Nephron (organoid): ENCODE results near the gene CREG1.

ENCODE experiments used
- H3K27ac Mint-ChIP-seq, 3 experiments: 2 replicates each; pipeline ENCODE4 v1.8.0; 2020; ENCODE audit warnings: mixed read lengths in 3 of 3, mild to moderate bottlenecking in 2 of 3, moderate library complexity in 1 of 3
- H3K27me3 Mint-ChIP-seq: 2 replicates; pipeline ENCODE4 v1.8.0; 2021; ENCODE audit warnings: low read depth, mild to moderate bottlenecking, moderate library complexity, mixed read lengths
- H3K36me3 Mint-ChIP-seq: 2 replicates; pipeline ENCODE4 v1.8.0; 2020; ENCODE audit warnings: low read depth, mixed read lengths
- H3K4me1 Mint-ChIP-seq: 2 replicates; pipeline ENCODE4 v1.8.0; 2020; ENCODE audit warnings: mixed read lengths
- H3K4me3 Mint-ChIP-seq, 3 experiments: 2 replicates each; pipeline ENCODE4 v1.8.0; 2020; ENCODE audit warnings: mild to moderate bottlenecking in 3 of 3, mixed read lengths in 3 of 3, moderate library complexity in 2 of 3
- H3K9me3 Mint-ChIP-seq: 2 replicates; pipeline ENCODE4 v1.8.0; 2020; ENCODE audit warnings: mixed read lengths
- TF ChIP-seq, protein P1 (sequence below), 3 experiments: fragments of 200-600 bp; sonication (generic); IDR thresholded peaks; one replicate each; pipeline ENCODE4 v1.5.0; 2021; ENCODE audit warnings: antibody characterized with exemption in 3 of 3; ENCODE audit not compliant: unreplicated experiment in 3 of 3

The CREG1 gene

GRCh38 chr1:167593860-167594259, 40.3 kb upstream of the CREG1 start:
- Mint-ChIP-seq H3K4me3 (no peak overlapping the region), H3K27me3 (peaks cover 12% of the 10 kb centered on the region), H3K36me3 (peaks cover under 1% of the 10 kb centered on the region), H3K27ac (no peak overlapping the region), H3K9me3 (peaks cover 2% of the 10 kb centered on the region), H3K4me1 (no peaks in the 10 kb centered on the region)
- TF ChIP-seq, protein P1, sequence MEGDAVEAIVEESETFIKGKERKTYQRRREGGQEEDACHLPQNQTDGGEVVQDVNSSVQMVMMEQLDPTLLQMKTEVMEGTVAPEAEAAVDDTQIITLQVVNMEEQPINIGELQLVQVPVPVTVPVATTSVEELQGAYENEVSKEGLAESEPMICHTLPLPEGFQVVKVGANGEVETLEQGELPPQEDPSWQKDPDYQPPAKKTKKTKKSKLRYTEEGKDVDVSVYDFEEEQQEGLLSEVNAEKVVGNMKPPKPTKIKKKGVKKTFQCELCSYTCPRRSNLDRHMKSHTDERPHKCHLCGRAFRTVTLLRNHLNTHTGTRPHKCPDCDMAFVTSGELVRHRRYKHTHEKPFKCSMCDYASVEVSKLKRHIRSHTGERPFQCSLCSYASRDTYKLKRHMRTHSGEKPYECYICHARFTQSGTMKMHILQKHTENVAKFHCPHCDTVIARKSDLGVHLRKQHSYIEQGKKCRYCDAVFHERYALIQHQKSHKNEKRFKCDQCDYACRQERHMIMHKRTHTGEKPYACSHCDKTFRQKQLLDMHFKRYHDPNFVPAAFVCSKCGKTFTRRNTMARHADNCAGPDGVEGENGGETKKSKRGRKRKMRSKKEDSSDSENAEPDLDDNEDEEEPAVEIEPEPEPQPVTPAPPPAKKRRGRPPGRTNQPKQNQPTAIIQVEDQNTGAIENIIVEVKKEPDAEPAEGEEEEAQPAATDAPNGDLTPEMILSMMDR (IDR thresholded peaks at IDR 0.05; ENCODE audit: unreplicated experiment in 3 of 3), result no peak

DNA sequence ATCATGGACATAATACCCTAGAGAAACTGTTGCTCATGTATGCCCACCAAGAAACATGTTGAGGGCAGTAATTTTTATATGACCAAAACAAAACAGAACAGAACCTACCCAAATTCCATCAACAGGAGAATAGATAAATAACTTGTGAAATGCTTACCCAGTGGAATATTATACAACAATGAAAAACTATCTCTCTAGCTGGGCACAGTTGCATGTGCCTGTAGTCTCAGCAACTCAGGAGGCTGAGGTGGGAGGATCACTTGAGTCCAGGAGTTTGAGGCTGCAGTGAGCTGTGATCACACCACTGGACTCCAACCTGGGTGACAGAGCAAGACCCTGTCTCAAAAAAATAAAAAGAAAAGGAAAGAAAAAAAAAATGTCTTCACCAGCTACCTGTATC, 38.9 kb upstream of the CREG1 start:
- H3K27me3 Mint-ChIP-seq, result peaks cover 14% of the 10 kb centered on the region

GRCh38 chr1:167588361-167588760, 34.8 kb upstream of the CREG1 start:
- peaks cover 14% of the 10 kb centered on the region for H3K4me1 Mint-ChIP-seq
- H3K4me3 Mint-ChIP-seq, result no peak overlapping the region
- peaks cover 21% of the 10 kb centered on the region for H3K27me3 Mint-ChIP-seq
- TF ChIP-seq, protein P1 (IDR thresholded peaks at IDR 0.05; ENCODE audit: unreplicated experiment in 3 of 3), result no peak
- no peaks in the 10 kb centered on the region for H3K36me3 Mint-ChIP-seq
- H3K9me3 Mint-ChIP-seq, result peaks cover 3% of the 10 kb centered on the region
- H3K27ac Mint-ChIP-seq, result no peak overlapping the region

More for the DNA sequence above, 38.9 kb upstream of the CREG1 start:
- H3K36me3 Mint-ChIP-seq, result no peaks in the 10 kb centered on the region
- peaks cover 6% of the 10 kb centered on the region for H3K9me3 Mint-ChIP-seq
- no peaks in the 10 kb centered on the region for H3K4me1 Mint-ChIP-seq
- no peak overlapping the region for H3K4me3 Mint-ChIP-seq
- TF ChIP-seq, protein P1 (IDR thresholded peaks at IDR 0.05; ENCODE audit: unreplicated experiment in 3 of 3), result no peak
- no peak overlapping the region for H3K27ac Mint-ChIP-seq

DNA sequence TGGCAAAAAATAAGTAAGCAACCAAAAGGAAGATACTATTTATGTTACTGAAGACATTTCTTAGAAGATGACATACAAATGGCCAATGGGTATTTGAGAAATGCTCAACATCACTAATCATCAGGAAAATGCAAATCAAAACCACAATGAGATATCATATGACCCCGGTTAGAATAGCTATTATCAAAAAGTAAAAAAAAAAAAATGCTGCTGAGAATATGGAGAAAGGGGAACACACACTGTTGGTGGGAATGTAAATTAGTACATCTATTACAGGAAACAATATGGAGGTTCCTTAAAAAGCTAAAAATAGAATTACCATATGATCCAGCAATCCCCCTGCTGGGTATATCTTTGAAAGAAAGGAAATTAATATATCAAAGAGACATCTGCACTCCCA, 34.3 kb upstream of the CREG1 start:
- Mint-ChIP-seq H3K9me3 (peaks cover 3% of the 10 kb centered on the region), H3K27ac (no peak overlapping the region), H3K27me3 (peaks cover 21% of the 10 kb centered on the region), H3K4me3 (no peak overlapping the region), H3K36me3 (no peaks in the 10 kb centered on the region), H3K4me1 (peaks cover 14% of the 10 kb centered on the region)
- TF ChIP-seq, protein P1 (IDR thresholded peaks at IDR 0.05; ENCODE audit: unreplicated experiment in 3 of 3), result no peak

DNA sequence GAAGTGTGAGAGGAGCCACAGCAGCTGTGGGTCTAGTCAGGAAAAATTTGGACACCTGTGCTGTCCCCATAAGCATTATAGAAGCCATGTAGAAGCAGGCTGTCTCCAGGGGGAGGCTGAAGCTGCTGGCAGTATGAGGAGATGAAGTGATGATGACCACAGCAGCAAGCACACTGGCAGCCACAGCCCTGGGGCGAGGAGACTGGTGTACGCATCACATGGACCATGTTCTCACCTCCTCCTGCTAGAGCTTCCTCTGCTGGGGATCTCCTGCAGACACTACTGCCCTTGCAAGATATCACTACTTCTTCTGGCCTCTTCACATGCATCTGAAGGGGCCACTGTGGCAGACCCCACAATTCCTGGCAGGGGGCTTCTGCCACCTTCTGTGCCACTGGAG, 33.8 kb upstream of the CREG1 start:
- TF ChIP-seq, protein P1 (IDR thresholded peaks at IDR 0.05; ENCODE audit: unreplicated experiment in 3 of 3), result no peak
- H3K27ac Mint-ChIP-seq, result no peak overlapping the region
- H3K36me3 Mint-ChIP-seq, result no peaks in the 10 kb centered on the region
- peaks cover 24% of the 10 kb centered on the region for H3K27me3 Mint-ChIP-seq
- H3K4me3 Mint-ChIP-seq, result no peak overlapping the region
- H3K9me3 Mint-ChIP-seq, result peaks cover 3% of the 10 kb centered on the region
- peaks cover 14% of the 10 kb centered on the region for H3K4me1 Mint-ChIP-seq

GRCh38 chr1:167584581-167584980, 31.0 kb upstream of the CREG1 start:
- H3K4me1 Mint-ChIP-seq, result peaks cover 14% of the 10 kb centered on the region
- H3K27me3 Mint-ChIP-seq, result peaks cover 28% of the 10 kb centered on the region
- no peaks in the 10 kb centered on the region for H3K36me3 Mint-ChIP-seq
- H3K27ac Mint-ChIP-seq, result no peak overlapping the region
- no peak overlapping the region for H3K4me3 Mint-ChIP-seq
- TF ChIP-seq, protein P1 (IDR thresholded peaks at IDR 0.05; ENCODE audit: unreplicated experiment in 3 of 3), result no peak
- H3K9me3 Mint-ChIP-seq, result peaks cover 3% of the 10 kb centered on the region
